Embryonic facial prominence (tissue), 1 donor: ENCODE results near the gene MBD3.
"Not testable (repeated sequence)": the region's sequence is repeated elsewhere in the genome, so short reads cannot be mapped to it uniquely, and the experiment has no call there.

Experiments used
- DNase-seq: peaks from one replicate; pipeline ENCODE4 v3.0.0-alpha.2; 2016; ENCODE audit errors: extremely low spot score

The MBD3 gene

GRCh38 chr19:1539749-1540148 is 52.9 kb downstream of the MBD3 start:
- DNase-seq = not testable (repeated sequence)

- no peak for DNase-seq
Measured at GRCh38 chr19:1538978-1539377, 53.7 kb downstream of the MBD3 start.

- not testable (repeated sequence) for DNase-seq
Measured at GRCh38 chr19:1535699-1536098, 57.0 kb downstream of the MBD3 start.

GRCh38 chr19:1534972-1535371 is 57.7 kb downstream of the MBD3 start:
- no peak for DNase-seq

- DNase-seq = no peak
Measured at GRCh38 chr19:1533510-1534150, 59.0 kb downstream of the MBD3 start.

GRCh38 chr19:1532003-1532402 is 60.7 kb downstream of the MBD3 start:
- DNase-seq = no peak

- DNase-seq = no peak
Measured at GRCh38 chr19:1531587-1531986, 61.1 kb downstream of the MBD3 start.

GRCh38 chr19:1530856-1531255 is 61.8 kb downstream of the MBD3 start:
- not testable (repeated sequence) for DNase-seq

GRCh38 chr19:1529430-1529816 is 63.2 kb downstream of the MBD3 start:
- DNase-seq = no peak

- no peak for DNase-seq
Measured at GRCh38 chr19:1528596-1529429, 63.9 kb downstream of the MBD3 start.

GRCh38 chr19:1527650-1528309 is 64.9 kb downstream of the MBD3 start:
- DNase-seq = no peak

- no peak for DNase-seq
Measured at GRCh38 chr19:1526979-1527649, 65.6 kb downstream of the MBD3 start.

GRCh38 chr19:1526066-1526778 is 66.4 kb downstream of the MBD3 start:
- DNase-seq = no peak

GRCh38 chr19:1525343-1525742 is 67.3 kb downstream of the MBD3 start:
- DNase-seq = no peak

- no peak for DNase-seq
Measured at GRCh38 chr19:1524972-1525325, 67.7 kb downstream of the MBD3 start.

- DNase-seq = no peak
Measured at GRCh38 chr19:1524287-1524971, 68.2 kb downstream of the MBD3 start.
